ENCODE data around the gene SERPINA5.
"Not testable (repeated sequence)": the region's sequence is repeated elsewhere in the genome, so short reads cannot be mapped to it uniquely, and the experiment has no call there.

SERPINA5 gene

DNA sequence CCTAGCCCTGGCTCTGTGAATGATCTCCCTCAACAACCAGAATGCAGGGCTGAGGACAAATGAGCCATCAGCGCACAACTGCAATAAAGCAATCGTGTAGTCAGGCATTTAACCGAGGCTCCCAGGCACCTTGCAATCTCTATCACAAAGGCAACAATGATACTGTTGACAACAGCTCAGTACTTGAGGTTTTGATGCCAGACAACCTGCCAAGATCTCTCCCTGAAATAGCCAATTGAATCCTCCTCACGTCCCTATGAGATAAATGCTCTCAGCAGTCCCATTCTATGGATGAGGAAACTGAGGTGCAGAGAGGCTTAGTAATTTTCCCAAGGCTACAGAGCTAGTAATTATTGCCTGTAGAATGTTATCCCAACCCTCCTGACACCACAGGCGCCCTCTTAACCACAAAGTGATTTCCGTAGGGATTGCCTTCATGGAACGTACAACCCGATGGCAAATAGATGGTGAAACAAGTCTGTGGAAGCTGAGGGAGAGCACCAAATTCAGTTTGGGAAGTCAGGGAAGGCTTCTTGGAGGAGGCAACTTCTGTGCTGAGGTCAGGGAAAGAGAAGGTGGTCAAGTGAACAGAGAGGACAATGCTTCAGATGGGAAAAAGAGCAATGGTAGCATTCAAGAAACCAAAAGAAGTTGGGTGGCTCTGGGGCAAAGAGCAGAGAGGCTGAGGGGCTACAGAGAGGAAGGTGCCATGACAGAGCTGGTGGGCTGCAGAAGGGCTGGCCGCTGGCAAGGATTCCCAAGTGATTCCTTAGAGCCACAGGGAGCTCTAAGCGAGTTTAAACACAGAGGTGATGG, 43.5 kb downstream of the SERPINA5 start:
- no peak for DNase-seq

DNA sequence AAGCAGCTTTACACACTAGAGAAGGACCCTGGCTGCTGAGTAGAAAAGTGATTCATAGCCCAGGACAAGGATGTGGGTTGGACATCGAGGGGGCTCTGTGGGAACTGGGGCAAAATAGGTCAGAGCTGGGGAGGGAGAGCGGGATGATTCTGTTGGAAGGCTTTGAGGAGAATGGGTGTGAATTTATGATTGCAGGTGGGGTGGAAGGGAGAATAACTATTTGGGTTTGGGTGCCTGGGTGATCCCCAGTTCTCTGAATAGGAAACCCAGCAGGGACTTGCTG, 44.1 kb downstream of the SERPINA5 start:
- DNase-seq = no peak

DNA sequence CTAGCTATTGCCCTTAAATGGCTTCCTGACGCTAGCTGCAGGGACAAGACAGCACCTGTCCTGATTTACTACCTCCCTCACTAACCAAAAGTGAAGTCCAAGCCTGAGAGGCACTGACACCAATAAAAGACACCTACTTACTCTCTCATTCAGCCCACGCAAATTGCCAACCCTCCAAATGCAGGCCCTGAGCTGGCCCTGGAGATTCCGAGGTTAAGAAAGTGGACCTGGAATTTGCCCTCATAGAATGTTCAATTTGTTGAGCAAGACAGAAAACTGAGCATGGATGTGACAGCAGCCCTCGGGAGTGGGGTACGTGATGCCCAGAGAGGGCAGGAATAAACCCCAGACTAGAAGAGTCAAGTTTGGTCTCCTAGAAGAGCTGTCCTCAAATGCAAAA, 47.4 kb downstream of the SERPINA5 start:
- no peak for DNase-seq

DNA sequence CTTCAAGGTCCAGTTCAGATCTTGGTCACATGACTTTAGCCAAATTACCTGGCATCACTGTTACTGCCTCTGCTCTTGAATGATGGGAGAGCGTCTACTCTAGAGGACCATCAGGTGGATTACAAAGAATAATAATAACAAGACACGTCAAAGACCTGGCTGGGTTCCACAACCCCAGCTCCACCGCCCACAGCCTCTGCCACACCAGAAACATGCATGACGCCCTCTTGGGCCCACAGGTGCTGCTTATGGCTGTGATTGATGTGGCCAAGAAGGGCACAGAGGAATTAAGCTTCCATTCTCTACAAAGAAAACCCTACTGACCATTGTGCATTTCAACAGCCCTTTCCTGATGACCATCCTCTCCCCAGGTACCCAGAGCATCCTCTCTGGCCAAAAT, 49.2 kb downstream of the SERPINA5 start:
- no peak for DNase-seq

DNA sequence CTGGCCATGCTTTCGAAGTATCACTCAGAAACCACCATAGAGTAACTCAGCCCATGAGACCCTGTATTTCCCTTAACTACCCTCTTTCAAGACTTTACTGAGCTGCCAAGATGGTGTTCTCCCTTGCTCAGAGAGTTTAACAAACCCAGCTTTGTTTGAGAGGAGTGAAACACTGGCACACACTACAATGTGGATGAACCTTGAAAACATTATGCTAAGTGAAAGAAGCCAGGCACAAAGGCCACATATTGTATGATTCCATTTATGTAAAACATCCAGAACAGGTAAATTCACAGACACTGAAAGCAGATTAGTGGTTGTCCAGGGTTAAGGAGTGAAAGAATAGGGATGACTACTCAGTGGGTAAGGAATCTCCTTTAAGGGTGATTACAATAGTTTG, 49.8 kb downstream of the SERPINA5 start:
- DNase-seq = no peak

DNA sequence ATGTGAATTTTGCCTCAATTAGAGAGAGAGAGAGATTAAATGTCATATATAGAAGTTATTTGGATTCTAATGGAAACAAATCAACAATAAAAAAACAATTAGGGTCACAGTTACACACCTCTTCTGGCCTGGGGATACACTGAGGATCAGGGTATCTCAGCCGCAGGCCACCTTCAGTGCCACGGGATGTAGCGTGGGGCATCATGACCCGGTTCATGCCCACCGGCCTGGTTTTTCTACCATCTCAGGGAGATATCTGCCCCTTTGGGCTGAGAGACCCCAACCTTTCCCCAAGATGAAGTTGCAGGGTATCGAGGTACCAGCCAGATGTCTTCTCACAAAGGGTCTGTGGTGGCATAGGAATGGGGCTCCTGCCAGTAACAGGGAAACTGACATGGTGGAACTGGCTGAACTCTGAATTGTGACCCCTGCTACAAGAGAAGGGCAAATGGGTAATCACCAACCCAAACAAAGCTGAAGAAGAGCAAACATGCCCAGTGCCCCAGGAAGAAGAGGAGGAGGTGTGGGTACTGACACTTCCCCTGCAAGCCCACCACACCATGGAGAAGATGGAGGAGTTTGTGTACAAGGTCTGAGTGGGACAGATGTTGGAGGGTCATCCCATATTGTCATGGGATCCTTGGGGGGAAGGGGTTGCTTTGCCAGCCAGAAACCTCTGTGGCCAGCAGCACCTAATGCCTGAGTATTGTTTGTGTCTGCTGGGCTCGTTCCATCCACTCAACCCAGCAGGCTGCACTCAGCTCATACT, 50.5 kb downstream of the SERPINA5 start:
- DNase-seq = no peak

DNA sequence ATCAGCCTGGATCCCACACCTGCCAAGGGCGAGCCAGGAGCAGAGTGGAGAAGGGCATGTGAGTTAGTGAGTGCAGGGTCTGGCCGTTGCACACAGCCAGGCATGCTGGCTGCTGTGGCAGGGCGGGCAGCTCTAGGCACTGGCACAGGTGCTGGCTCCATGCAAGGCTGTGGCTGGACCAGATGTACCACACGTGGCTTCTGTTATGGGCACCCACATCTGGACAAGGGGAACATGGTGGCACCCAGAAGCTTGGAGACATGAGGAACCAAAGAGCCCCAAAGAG, 51.0 kb downstream of the SERPINA5 start:
- no peak for DNase-seq

DNA sequence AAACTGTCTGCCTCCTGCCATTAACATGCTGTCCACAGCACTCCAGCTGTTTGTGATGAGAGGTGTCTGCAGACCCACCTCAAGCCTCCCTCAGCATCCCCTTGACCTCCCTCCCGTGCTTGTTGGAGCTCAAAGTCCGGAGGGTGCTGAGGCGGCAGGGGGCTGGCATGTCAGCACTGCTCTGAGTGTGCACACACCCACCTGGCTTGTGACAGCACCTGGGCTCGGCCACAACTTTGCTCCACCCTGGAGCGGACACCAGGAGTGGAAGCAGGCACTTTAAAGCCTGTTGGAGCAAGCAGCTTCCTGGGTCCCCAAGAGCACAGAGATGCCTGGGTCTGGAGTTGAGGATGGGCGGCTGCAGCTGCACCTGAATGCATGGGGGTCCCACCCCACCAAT, 51.9 kb downstream of the SERPINA5 start:
- no peak for DNase-seq

DNA sequence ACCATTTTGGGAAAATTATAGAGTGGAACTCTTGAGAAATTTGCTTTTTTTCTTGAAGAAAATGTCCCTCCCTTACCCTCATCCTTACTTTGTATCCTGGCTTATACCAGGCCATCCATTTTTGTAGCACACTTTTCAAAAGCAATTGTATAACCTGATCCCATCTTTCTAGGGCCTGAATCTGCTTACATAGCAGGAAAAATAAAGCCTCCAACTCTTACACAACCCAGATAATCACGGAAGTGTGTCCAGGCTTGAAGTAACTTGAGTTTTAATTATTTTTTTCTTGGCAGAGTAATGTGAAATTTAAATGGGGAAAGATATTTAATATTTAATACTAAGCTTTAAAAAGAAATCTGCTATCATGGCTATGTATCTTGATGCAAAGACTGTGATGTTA, 53.9 kb downstream of the SERPINA5 start:
- DNase-seq = no peak

DNA sequence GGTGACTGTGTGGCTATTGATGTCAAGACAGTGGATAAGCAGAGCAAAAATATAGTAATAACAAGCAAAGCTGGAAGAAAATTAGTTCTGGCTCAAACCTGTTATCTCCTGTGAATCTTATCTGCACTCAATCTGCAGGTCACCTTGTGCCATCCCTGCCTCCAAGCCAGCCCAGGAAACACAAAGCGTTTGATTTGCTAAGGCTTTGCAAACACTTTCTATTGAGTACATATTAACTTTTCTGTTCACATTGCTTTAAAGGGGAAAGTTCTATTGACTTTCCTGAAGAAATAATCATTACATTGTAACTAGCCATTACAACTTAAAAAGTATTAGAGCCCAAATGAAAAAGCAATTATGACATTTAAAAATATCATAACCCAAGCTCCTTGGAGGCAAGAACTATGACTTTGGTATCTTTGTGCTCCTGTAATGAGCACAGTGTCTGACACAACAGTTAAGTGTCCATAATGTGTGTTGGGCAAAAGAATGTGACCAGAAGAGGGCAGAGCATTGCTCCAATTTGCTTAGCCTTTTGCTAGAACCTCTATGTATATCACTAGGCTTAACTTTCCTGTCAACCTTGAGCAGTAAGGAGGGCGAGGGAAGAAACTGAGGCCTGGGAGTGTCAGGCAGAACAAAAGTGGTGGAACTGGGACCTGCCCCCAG, 55.7 kb downstream of the SERPINA5 start:
- DNase-seq = peak; percentile 25

DNA sequence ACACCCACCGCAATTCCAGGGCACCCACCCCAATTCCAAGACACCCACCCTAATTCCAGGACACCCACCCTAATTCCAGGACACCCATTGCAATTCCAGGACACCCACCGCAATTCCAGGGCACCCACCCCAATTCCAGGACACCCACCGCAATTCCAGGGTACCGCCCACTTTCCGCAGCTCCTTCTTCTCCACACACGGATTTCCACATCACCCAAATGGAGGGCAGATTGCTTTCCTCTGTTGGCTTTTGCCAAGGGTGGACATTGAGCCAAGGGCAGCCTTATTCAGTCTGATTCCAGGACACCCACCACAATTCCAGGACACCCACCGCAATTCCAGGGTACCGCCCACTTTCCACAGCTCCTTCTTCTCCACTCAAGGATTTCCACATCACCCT, 56.6 kb downstream of the SERPINA5 start:
- not testable (repeated sequence) for DNase-seq

DNA sequence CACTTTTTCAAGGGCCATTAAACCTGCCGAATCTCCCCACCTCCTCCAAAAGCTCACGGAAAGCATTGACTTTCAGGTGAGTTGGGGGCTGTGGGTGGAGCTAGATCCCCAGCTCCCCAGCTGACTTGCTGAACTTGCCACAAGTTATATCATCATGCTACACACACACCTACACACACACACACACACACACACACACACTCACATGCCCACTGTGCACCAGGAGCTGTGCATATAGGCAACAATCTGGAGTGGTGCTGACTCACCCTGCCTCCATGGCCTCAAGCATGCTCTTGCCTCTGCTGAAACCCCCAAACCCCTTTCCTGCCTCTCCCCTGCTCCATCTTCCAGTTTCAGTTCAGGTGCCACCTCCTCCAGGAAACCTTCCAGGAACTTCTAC, 57.1 kb downstream of the SERPINA5 start:
- DNase-seq = no peak

DNA sequence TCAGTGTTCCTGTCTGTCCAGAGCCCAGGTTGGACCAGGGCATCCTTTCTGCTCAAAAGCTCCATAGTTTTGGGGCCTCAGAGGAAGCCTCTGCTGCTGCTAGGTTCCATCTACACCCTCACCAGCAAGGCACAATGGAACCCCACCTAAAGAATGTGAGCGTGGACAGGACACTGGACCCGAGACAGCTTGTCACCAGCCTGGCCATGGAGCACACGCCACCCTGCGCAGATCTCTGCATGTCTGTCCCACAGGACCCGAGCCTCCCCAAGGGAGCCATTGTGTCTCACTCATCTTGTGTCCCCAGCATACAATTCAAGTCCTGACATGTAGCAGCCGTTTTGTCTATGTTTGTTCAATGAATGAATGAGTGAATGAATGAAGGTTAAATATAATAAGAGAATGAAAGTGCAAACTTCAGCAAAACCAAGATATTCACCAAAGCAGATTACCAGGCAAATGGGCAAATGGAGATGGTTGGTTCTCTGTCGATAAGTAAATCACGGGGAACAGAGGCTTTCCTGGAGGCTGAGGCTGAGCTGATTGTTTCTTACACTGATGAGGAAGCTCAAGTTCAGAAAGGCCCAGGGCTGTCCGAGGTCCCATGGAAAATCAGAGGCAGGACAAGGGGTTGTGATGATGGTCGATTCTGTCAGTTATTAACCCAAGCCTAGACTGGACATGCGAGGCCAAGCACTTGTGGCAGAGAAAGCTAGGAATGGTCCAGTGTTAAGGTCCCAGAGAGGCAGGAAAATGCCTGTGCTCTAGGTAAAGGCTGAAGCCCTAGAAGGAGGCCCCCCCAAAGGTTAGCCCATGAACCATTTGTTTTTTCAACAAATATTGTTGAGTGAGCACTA, 58.0 kb downstream of the SERPINA5 start:
- DNase-seq = no peak

DNA sequence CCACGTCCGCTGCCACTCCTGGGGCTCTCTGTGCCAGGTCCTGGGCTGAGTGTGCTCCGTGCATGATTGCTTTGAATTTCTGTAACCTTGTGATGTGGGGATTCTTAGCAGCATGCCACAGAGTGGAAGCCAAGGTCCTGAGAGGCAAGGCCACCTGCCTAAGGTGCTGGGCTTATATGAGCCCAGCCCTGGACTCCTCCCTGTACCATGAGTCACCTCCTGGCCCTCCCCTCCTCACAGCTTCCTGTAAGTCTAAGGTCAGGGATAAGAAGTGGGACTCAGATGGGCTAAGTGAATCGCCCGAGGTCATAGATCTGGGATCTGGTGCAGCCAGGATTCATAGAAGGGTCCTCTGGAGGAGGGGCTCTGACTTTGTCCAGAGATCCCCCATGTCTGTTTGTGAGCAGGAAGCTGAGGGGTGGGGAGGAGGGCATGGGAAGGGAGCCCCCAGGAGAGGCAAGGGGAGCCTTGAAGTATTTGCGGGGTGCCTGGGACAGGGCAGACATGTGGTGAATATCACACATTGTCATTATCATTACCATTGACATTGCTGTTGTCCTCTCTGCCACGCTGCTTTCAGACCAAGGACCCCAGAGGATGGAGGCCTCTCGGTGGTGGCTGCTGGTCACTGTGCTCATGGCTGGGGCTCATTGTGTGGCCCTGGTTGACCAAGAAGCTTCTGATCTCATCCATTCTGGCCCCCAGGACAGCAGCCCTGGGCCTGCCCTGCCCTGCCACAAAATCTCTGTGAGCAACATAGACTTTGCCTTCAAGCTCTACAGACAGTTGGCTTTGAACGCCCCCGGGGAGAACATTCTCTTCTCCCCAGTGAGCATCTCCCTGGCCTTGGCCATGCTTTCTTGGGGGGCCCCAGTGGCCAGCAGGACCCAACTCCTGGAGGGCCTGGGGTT, 59.8 kb downstream of the SERPINA5 start:
- no peak for DNase-seq

DNA sequence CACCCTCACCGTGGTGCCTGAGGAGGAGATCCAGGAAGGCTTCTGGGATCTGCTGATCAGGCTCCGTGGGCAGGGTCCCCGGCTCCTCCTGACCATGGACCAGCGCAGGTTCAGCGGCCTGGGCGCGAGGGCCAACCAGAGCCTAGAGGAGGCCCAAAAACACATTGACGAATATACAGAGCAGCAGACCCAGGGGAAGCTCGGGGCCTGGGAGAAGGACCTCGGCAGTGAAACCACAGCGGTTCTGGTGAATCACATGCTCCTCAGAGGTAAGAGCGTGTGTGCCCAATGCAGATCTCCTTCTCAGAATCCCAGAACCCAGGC, 60.4 kb downstream of the SERPINA5 start:
- DNase-seq = no peak
